Posterior vena cava (tissue), 2 donors: ENCODE results near the gene BAG3. TPM values are rescaled to one million over a fixed set of nuclear protein-coding genes. Genes with fewer than 3 reads are reported as not detected.
"Not testable (repeated sequence)": the region's sequence is repeated elsewhere in the genome, so short reads cannot be mapped to it uniquely, and the experiment has no call there.

Experiments
- DNase-seq: peaks from one replicate; pipeline ENCODE4 v3.0.0-alpha.2; 2020; ENCODE audit warnings: low spot score
- intact Hi-C, 2 donors: fragments of 100-400 bp; cut with DNase I; formaldehyde crosslinking; loops; one replicate each; pipeline versions ENCODE4 v1.14.1 to v1.14.2; 2022 to 2023
- total RNA-seq, 2 donors: library from RNA; stranded (reverse); fragmentation: NEBNext Ultra II Directional; extraction: Animal tissue kit (Norgen Biotek cat#: 25700); gene quantifications; one replicate each; pipeline ENCODE4 v1.2.1, GENCODE V29; 2021
- donor health status: DM: yes; HTN: yes; CAD: no.
- donor health status: DM: yes; HTN: yes; CAD: no.

The BAG3 gene
- total RNA-seq, 2 donors from 2014 or later, result 52.6 to 65.2 TPM

- DNase-seq, intact Hi-C loops: not testable (repeated sequence)
Observed at GRCh38 chr10:119662076-119662605, 11.0 kb downstream of the BAG3 start.

GRCh38 chr10:119663866-119664698, 12.9 kb downstream of the BAG3 start:
- no peak for DNase-seq
- intact Hi-C loops, result no loop called here

GRCh38 chr10:119665901-119666708, 14.9 kb downstream of the BAG3 start:
- no peak for DNase-seq
- intact Hi-C loops, result no loop called here

GRCh38 chr10:119666709-119667004, 15.5 kb downstream of the BAG3 start:
- DNase-seq, result no peak
- intact Hi-C loops, result no loop called here

GRCh38 chr10:119667562-119668328, 16.6 kb downstream of the BAG3 start:
- peak; percentile 93 for DNase-seq
- intact Hi-C loops, result no loop called here

GRCh38 chr10:119668461-119668860, 17.3 kb downstream of the BAG3 start:
- intact Hi-C loops, result no loop called here
- no peak for DNase-seq

- intact Hi-C loops, result no loop called here
Observed at GRCh38 chr10:119669331-119669730, 18.2 kb downstream of the BAG3 start.

GRCh38 chr10:119669975-119670640, 18.9 kb downstream of the BAG3 start:
- peak; percentile 66 for DNase-seq
- intact Hi-C loops, result no loop called here

More at GRCh38 chr10:119669331-119669730, 18.2 kb downstream of the BAG3 start:
- DNase-seq, result no peak

- intact Hi-C loops, result no loop called here
- no peak for DNase-seq
Observed at GRCh38 chr10:119670717-119671116, 19.5 kb downstream of the BAG3 start.

GRCh38 chr10:119671381-119671780, 20.2 kb downstream of the BAG3 start:
- intact Hi-C loops, result no loop called here
- DNase-seq, result no peak

GRCh38 chr10:119672291-119672690, 21.1 kb downstream of the BAG3 start:
- DNase-seq, result no peak
- intact Hi-C loops, result no loop called here

GRCh38 chr10:119673271-119673670, 22.1 kb downstream of the BAG3 start:
- DNase-seq, result no peak
- intact Hi-C loops, result no loop called here

GRCh38 chr10:119675483-119676170, 24.4 kb downstream of the BAG3 start:
- intact Hi-C loops, result no loop called here

GRCh38 chr10:119677126-119677525, 25.9 kb downstream of the BAG3 start:
- no peak for DNase-seq
- intact Hi-C loops, result no loop called here

More at GRCh38 chr10:119675483-119676170, 24.4 kb downstream of the BAG3 start:
- DNase-seq, result no peak

- intact Hi-C loops, result no loop called here
- DNase-seq, result no peak
Observed at GRCh38 chr10:119677904-119678755, 26.9 kb downstream of the BAG3 start.

- intact Hi-C loops, result no loop called here
- no peak for DNase-seq
Observed at GRCh38 chr10:119679480-119679829, 28.3 kb downstream of the BAG3 start.

GRCh38 chr10:119680050-119680449, 28.9 kb downstream of the BAG3 start:
- intact Hi-C loops, result loop anchor here (10.0 kb wide), 2 partner anchors 175 to 185 kb away; no protein-coding TSS in a partner anchor
- no peak for DNase-seq
